ENCODE data around the gene PTH2.

PTH2 gene

DNA sequence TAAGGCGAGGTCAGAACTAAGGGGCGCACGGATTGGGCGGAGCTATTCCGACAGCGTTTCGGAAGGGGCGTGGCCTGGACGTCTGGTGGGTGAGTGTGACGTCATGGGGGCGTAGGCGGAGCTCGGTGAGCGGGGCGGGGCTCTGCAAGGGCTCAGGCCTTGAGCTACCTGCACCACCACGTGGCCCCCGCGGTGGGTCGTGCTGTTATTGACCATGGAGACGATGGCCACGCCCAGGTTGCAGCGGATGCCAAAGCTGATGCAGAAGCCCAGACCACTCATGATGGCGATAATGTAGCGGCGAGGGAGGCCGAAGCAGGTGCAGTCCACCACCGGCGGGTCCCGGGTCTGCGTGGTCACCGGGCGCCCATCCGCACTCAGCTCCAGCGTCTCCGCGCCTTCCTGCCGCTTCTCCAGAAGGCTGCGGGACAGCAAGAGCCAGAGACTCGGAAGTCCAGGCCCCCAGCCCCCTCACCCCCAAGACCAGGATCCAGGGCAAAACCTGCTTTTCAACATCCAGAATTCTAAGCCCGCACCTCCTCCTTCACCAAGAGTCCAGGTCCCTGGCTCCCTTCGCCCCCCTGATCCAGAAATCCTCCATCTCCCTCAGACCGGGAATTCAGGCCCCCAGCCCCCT lies 13.3 kb upstream of the PTH2 start:
- no peak for DNase-seq (ENCODE audit: insufficient read length, low spot score)
- TF ChIP-seq, protein P1, sequence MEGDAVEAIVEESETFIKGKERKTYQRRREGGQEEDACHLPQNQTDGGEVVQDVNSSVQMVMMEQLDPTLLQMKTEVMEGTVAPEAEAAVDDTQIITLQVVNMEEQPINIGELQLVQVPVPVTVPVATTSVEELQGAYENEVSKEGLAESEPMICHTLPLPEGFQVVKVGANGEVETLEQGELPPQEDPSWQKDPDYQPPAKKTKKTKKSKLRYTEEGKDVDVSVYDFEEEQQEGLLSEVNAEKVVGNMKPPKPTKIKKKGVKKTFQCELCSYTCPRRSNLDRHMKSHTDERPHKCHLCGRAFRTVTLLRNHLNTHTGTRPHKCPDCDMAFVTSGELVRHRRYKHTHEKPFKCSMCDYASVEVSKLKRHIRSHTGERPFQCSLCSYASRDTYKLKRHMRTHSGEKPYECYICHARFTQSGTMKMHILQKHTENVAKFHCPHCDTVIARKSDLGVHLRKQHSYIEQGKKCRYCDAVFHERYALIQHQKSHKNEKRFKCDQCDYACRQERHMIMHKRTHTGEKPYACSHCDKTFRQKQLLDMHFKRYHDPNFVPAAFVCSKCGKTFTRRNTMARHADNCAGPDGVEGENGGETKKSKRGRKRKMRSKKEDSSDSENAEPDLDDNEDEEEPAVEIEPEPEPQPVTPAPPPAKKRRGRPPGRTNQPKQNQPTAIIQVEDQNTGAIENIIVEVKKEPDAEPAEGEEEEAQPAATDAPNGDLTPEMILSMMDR (IDR thresholded peaks at IDR 0.05; ENCODE audit: insufficient read depth, missing control alignments): no peak
- FAIRE-seq: no peak

DNA sequence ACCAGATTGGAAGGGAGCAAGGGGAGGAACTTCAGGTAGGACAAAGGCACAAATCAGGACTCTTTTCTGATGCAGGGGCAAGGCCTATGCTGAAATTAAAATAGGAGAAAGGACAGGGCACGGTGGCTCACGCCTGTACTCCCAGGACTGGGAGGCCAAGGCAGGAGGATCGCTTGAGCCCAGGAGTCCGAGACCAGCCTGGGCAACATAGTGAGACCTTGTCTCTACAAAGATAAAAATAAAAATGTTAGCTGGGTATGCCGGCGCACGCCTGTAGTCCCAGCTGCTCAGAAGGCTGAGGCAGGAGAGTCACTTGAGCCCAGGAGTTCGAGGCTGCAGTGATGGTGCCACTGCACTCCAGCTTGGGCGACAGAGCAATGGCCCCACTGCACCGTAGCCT lies 12.4 kb upstream of the PTH2 start:
- TF ChIP-seq, protein P1 (IDR thresholded peaks at IDR 0.05; ENCODE audit: insufficient read depth, missing control alignments): no peak
- FAIRE-seq (no peak), DNase-seq (ENCODE audit: insufficient read length, low spot score) (no peak)

DNA sequence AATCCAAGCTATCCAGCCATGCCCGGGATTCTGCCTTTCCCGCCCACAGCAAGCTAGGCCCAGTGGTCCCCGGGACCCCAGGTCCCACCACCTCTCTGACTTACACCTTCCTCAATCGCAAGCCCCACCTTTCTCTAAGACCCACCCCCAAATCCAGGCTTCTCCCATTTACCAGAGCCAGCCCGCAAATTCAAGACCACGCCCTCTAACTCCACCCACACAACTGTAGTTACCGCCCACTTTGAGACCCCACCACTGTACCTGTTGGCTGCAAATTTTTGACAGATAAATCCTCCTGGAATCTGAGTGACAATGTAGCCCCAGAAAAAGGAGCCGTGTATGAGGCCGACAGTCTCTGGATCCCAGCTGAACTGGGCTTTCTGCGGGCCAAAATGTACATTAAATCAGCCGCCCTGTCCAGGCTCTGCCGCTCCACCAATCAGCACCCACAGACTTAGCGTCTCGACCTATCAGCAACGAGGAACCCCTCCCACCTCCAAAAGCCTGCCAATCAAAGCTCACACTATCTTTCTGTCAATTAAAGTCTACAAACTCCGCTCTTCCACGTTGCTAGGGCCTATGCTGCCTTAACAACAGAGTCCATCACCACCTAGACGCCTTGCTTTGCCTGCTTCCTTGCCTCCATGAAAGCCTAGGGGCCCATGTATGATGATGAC lies 11.8 kb upstream of the PTH2 start:
- DNase-seq (ENCODE audit: insufficient read length, low spot score): no peak
- TF ChIP-seq, protein P1 (IDR thresholded peaks at IDR 0.05; ENCODE audit: insufficient read depth, missing control alignments): no peak
- no peak for FAIRE-seq

DNA sequence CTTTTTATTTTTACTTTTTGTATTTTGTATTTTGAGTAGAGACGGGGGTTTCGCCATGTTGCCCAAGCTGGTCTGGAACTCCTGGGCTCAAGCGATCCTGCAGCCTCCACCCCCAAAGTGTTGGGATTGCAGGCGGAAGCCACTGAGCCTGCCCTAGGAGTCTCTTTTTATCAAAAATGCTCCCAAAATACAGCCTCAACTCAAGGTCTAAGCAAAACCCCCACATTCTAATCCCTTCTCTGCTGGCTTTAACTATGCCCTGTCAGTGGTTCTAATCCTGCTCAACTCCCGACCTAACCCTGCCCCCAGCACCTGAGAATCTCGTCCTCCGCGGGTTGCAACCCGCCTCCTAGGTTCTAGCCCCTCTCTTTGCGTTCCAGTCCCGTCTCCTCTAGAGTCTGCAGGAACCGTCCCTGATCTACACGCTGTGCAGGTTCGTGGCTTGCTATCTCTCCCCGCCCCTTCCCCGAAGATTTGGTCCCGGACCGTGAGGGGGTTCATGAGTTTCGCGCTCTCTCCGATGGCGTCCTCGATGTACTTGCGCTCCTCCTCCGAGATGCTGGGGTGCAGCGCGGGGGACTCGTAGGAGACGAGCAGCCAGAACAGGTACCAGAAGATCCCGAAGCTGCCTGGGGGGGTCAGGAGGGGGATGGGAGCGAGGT lies 10.1 kb upstream of the PTH2 start:
- FAIRE-seq (no peak), DNase-seq (ENCODE audit: insufficient read length, low spot score) (no peak)
- TF ChIP-seq, protein P1 (IDR thresholded peaks at IDR 0.05; ENCODE audit: insufficient read depth, missing control alignments): no peak

DNA sequence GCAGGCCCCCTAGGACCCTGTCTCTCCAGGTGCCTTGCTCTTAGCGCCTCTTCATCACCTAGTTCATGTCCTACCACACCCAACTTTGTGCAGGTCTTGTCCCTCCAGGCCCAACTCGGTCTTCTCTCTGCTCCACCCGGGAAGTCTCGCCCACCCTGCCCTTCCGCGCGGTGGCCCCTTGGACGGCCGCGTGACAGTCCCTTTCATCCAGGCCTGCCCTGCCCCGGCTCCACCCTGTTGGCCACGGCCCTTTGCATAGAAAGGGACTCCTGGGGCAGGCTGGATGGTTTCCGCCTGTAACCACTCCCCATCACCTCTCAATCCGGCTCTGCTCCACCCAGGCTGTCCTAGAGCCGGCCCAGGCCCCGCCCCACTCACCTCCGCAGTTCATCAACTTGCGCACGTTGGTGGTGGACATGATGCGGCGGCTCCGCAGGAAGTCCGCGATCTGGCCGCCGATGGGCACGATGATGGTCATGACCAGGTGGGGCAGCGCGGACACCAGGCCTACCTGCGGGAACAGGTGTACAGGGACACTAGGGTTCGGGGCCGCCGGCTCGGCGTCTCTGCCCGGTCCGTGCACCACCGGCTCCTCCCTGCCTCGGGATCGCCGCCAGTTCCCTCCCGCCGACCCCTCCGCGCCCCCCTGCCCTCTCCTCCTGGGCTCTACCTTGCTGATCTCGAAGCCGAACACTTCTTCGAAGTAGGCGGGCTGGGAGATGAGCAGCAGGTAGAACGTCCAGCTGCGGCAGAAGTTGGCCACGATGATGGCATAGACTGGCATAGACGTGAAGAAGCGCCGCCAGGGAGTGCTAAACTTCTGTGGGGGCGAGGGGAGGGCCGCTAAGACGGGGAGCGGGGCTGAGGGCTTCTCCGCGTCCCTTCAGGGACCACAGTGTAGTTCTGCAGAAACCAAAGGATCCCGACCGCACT lies 9.2 kb upstream of the PTH2 start:
- TF ChIP-seq, protein P1 (IDR thresholded peaks at IDR 0.05; ENCODE audit: insufficient read depth, missing control alignments): no peak
- FAIRE-seq: no peak
- DNase-seq (ENCODE audit: insufficient read length, low spot score): no peak

DNA sequence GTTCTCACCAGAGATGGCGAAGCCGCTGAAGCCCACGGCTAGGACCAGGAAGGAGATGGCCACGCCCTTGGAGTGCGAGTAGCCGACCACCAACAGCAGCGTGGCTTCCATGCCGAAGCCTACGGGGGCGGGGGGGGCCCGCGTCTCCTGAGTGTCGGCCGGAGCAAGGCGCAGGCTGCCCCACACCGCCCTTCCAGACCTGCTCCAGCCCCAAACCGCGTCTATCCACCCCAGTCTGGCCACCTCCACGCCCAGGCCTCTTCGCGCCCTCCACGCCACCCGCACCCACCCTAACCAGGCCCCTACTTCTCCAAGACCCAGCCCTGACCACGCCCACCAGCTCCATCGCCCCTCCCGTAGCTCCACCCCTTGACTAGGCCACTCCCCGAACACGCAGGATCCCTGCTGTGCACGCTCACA lies 8.1 kb upstream of the PTH2 start:
- DNase-seq (ENCODE audit: insufficient read length, low spot score): no peak
- TF ChIP-seq, protein P1 (IDR thresholded peaks at IDR 0.05; ENCODE audit: insufficient read depth, missing control alignments): no peak
- no peak for FAIRE-seq

All from D721Med (cell line).